Immature natural killer cell (primary cell): Measurements from ENCODE around the gene TEKTIP1. TPM values are rescaled to one million over a fixed set of nuclear protein-coding genes. Genes with fewer than 3 reads are reported as not detected.
A peak's percentile ranks its signal among the peaks of the same experiment; 100 is the strongest.
"Not testable (repeated sequence)": the region's sequence is repeated elsewhere in the genome, so short reads cannot be mapped to it uniquely, and the experiment has no call there.

ENCODE experiments used
- DNase-seq, 3 donors: peaks; one replicate each; pipeline ENCODE4 v3.0.0; 2022; ENCODE audit warnings: mixed read lengths in 1 of 3
- H3K27ac Mint-ChIP-seq, 6 donors: one replicate each; pipeline ENCODE4 v1.8.0; 2020; ENCODE audit warnings: mixed read lengths in 6 of 6, mild to moderate bottlenecking in 5 of 6, inconsistent platforms in 4 of 6, moderate library complexity in 3 of 6
- H3K27me3 Mint-ChIP-seq, 3 donors: one replicate each; pipeline ENCODE4 v1.8.0; 2020 to 2021; ENCODE audit warnings: low read depth in 3 of 3, mild to moderate bottlenecking in 3 of 3, mixed read lengths in 3 of 3, moderate library complexity in 3 of 3, inconsistent platforms in 1 of 3
- H3K36me3 Mint-ChIP-seq, 3 donors: one replicate each; pipeline ENCODE4 v1.8.0; 2020; ENCODE audit warnings: mixed read lengths in 3 of 3, inconsistent platforms in 2 of 3, mild to moderate bottlenecking in 2 of 3
- H3K4me1 Mint-ChIP-seq, 2 donors: one replicate each; pipeline ENCODE4 v1.8.0; 2020; ENCODE audit warnings: inconsistent platforms in 2 of 2, mild to moderate bottlenecking in 2 of 2, mixed read lengths in 2 of 2, moderate library complexity in 1 of 2
- H3K4me3 Mint-ChIP-seq, 5 donors: one replicate each; pipeline ENCODE4 v1.8.0; 2020; ENCODE audit warnings: mild to moderate bottlenecking in 5 of 5, mixed read lengths in 5 of 5, inconsistent platforms in 3 of 5, moderate library complexity in 3 of 5
- H3K9me3 Mint-ChIP-seq, 6 donors: one replicate each; pipeline ENCODE4 v1.8.0; 2020; ENCODE audit warnings: mild to moderate bottlenecking in 6 of 6, mixed read lengths in 6 of 6, inconsistent platforms in 4 of 6, moderate library complexity in 3 of 6
- polyA plus RNA-seq, 3 donors: library from polyadenylated mRNA; unstranded; fragments of 300-500 nt; fragmentation: Illumina TruSeq; gene quantifications; one replicate each; pipeline ENCODE4 v1.2.3, GENCODE V29; 2021

Gene TEKTIP1
- polyA plus RNA-seq, 3 donors from 2014 or later: not detected

DNA sequence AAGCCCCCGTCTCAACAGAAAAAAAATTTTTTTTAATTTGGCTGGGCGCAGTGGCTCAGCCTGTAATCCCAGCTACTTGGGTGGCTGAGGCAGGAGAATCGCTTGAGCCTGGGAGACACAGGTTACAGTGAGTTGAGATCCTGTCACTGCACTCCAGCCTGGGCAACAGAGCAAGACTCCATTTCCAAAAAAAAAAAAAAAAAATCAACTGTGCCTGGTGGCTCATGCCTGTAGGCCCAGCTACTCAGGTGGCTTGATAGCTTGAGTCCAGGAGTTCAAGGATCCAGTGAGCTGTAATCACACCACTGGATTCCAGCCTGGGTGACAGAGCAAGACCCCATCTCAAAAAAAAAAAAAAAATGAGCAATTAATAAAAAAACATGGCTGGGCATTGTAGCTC, 37.2 kb upstream of the TEKTIP1 start:
- Mint-ChIP-seq H3K27ac (peak overlapping the region in 2 of 6 donors; percentile 10 to 99), H3K27me3 (peaks cover 26 to 29% (median 28%) of the 10 kb centered on the region in 3 donors), H3K4me3 (no peak overlapping the region)

DNA sequence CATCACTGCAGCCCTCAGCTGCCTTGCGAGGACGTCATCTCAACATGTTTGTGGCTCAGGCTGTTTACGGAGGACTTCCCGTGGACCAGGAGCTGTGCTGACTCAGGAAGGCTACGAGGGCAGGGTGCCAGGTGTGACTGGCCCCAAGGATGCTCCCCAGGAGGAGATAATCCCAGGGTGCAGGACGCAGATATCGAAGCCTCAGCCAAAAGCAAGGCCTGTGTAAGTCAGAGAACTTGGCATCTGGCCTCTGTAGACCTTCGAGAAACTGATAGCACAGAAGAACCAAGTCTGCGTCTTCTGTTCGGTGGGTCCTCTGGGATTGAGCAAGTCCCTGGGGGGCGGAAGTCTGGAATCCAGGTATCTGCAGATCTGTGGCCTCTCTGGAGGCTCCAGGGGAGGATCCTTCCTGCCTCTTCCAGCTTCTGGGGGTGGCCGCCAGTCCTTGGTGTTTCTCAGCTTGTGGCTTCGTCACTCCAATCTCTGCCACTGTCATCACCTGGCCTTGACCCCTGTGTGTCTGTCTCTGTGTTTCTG, 35.9 kb upstream of the TEKTIP1 start:
- Mint-ChIP-seq H3K27me3 (peaks cover 26 to 30% (median 30%) of the 10 kb centered on the region in 3 donors), H3K36me3 (no peaks in the 10 kb centered on the region), H3K4me1 (peaks cover 38 to 42% of the 10 kb centered on the region in 2 donors), H3K9me3 (no peaks in the 10 kb centered on the region), H3K27ac (peak overlapping the region in 5 of 6 donors; percentile 61 to 100 (median 98)), H3K4me3 (no peak overlapping the region)
- DNase-seq: no peak

More for the DNA sequence above, 37.2 kb upstream of the TEKTIP1 start:
- Mint-ChIP-seq H3K9me3 (peaks cover 0 to 1% (median 0%) of the 10 kb centered on the region in 6 donors), H3K4me1 (peaks cover 30 to 38% of the 10 kb centered on the region in 2 donors), H3K36me3 (peaks cover 0 to 5% (median 0%) of the 10 kb centered on the region in 3 donors)
- DNase-seq: no peak

DNA sequence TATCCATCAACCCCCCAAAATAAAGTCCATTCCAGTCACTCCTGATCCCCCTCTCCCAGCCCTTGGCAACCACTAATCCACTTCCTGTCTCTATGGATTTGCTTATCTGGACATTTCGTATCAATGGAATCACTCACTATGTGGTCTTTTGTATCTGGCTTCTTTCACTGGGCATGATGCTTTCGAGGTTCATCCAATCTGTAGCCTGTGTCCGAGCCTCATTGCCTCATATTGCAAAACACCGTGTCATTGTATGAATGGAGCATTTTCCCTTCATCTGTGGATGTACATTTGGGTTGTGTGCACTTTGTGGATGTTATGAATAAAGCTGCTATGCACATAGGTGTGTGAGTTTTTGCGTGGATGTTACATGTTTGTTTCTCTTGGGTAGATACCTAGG, 34.2 kb upstream of the TEKTIP1 start:
- H3K9me3 Mint-ChIP-seq: no peaks in the 10 kb centered on the region
- peak overlapping the region; percentile 98 to 100 (median 99) for H3K27ac Mint-ChIP-seq
- peak overlapping the region in 4 of 5 donors; percentile 26 to 93 (median 62) for H3K4me3 Mint-ChIP-seq
- H3K36me3 Mint-ChIP-seq: peaks cover 0 to 4% (median 0%) of the 10 kb centered on the region in 3 donors
- no peak for DNase-seq
- peaks cover 24 to 38% (median 26%) of the 10 kb centered on the region in 3 donors for H3K27me3 Mint-ChIP-seq
- peaks cover 49 to 50% of the 10 kb centered on the region in 2 donors for H3K4me1 Mint-ChIP-seq

DNA sequence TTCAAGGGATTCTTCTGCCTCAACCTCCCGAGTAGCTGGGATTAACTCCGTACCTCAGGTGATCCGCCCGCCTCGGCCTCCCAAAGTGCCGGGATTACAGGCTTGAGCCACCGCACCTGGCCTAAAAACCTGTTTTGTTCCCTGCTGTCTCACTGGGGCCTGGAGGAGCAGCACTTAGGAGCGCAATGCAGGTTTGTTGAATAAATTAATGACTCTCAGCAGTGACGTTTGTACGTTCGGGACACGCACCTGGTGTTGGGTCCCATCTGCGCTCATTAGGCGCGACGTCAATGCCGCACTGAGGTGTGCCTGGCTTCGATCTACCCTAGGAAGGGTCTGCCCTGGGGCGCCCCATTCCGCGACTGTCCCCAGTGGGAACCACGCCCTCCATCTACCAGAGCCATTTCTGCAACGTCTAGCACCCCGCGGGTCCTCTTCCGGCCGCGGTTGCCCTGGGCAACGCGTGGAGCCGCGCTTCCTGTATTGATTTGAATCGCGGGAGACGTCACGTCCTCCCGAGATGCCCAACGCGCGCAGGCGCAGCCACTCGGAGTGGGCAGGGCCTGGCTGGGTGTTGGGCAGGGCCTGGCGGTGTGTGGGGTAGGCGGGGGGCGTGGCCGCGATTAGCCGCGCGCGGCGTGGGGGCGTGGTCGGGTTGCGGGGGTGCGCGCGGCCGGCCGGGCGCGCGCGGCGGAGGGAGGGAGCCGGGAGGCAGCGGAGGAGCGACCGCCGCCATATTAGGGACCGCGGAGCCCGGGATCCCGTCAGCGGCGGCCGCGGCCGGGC, 33.2 kb upstream of the TEKTIP1 start, which contains the start of gene FZR1:
TSS of gene FZR1 (plus strand) at position 714 of the 786 bp plus-strand sequence. CDS start 16,679 bp downstream, outside the sequence.
- DNase-seq: peak; percentile 100
- Mint-ChIP-seq H3K9me3 (no peaks in the 10 kb centered on the region), H3K27ac (peak within 1 kb of the TSS; percentile 98 to 100 (median 99)), H3K4me1 (peaks cover 46 to 48% of the 10 kb centered on the region in 2 donors), H3K4me3 (peak within 1 kb of the TSS; percentile 88 to 93 (median 89)), H3K36me3 (peaks cover 0 to 7% (median 0%) of the 10 kb centered on the region in 3 donors), H3K27me3 (peaks cover 13 to 27% (median 17%) of the 10 kb centered on the region in 3 donors)

DNA sequence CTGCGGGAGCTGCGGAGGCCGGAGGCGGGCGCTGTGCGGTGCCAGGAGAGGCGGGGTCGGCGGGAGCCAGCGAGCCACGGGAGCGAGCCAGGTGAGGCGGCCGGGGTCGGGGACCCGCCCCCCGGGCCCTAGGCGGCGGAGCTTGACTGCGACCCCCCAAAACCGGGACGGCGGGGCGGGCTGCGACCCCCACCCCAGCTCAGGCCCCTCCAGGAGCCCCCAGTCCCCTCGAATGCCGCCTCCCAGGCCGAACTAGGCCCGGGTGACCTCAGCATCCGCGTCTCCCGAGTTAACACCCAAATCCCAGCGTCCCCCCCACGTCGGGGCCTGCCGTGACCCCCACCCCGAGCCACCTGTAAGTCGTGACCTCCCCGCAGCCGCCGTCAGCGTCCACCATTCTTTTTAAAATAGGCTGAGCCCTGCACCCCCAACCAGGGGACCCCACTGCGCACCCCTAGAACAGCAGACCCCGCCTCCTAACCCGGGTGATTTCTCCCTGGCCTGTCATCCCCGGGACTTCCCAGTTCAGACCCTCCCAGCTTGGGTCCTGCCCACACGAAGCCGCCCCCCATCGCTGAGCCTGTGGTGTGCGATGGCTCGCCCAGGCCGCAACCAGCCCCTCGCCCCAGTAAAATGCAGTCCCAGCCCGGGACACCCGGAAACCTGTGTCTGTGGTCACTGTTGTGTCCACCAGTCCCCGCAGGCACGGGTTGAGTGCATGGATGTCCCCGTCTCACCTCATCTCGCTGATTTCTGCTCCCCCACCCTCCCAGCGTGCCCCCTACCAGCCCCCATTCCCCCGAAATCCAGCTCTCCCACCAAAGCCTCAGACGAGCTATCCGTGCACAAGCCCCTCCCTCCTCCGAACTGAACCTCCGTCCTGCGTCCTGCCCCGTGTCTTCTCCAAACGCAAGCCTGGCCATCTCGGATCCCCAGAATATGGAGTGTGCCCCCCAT, 32.3 kb upstream of the TEKTIP1 start:
- Mint-ChIP-seq H3K27me3 (peaks cover 11 to 22% (median 15%) of the 10 kb centered on the region in 3 donors), H3K9me3 (no peaks in the 10 kb centered on the region), H3K27ac (peak overlapping the region; percentile 69 to 99 (median 92)), H3K36me3 (peaks cover 0 to 7% (median 0%) of the 10 kb centered on the region in 3 donors), H3K4me1 (peaks cover 41 to 45% of the 10 kb centered on the region in 2 donors), H3K4me3 (peak overlapping the region; percentile 86 to 91 (median 89))
- peak; percentile 45 to 52 (median 47) for DNase-seq

DNA sequence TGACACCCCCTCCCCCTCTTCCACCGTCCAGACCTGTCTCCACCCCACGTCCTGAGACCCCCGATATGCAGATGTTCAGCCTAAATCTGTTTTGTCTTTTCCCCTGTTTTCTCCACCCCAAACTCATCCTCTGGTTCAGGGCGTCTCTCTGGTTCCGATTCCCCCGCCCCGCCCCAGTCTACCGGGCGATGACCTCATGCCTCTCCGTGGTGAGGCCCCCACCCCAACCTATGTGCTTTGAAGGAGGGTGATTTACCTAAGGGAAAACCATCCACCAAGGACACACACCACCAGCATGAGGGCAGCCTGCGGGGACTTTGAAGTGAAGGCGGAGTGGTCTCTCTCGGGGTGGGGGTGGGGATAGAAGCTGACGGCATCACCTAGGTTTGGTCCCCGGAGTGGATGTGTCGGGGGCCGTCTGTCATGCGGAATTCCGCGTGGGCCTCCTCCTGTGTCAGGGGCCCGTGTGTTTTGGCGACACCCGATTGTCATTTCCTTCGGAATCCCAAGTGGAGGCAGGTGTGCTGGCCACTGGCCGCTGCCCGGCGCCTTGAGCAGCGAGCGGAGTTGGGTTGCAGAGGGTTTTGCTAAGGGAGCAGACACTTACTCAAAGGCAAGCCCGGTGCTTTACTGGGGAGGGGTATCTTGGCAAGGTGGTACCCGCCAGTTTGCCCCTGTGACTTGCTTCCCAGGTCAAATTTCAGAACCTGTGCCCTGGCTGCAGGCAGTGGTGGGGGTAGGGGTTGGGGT, 31.4 kb upstream of the TEKTIP1 start:
- Mint-ChIP-seq H3K4me1 (peaks cover 41 to 50% of the 10 kb centered on the region in 2 donors), H3K9me3 (no peaks in the 10 kb centered on the region)

DNA sequence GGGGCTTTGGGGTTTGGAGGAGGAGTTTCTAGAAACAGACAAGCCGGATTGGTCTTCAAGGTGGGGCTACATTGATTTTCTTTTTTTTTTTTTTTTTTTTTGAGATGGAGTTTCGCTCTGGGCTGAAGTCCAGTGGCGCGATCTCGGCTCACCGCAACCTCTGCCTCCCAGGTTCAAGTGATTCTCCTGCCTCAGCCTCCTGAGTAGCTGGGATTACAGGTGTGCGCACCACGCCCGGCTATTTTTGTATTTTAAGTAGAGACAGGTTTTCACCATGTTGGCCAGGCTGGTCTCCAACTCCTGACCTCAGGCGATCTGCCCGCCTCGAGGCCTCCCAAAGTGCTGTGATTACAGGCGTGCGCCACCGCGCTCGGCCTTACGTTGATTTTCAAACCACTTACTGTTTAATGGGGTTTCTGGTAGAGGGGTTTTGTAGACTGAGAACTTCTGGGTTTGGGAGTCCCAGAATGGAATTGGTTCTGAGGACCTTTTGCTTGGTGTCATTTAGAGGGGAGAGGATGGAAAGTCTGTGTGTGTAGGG, 30.8 kb upstream of the TEKTIP1 start:
- H3K4me3 Mint-ChIP-seq: peak overlapping the region; percentile 48 to 91 (median 74)
- peaks cover 41 to 50% of the 10 kb centered on the region in 2 donors for H3K4me1 Mint-ChIP-seq
- DNase-seq, H3K9me3 Mint-ChIP-seq, H3K36me3 Mint-ChIP-seq: not testable (repeated sequence)
- H3K27ac Mint-ChIP-seq: peak overlapping the region in 4 of 6 donors; percentile 40 to 89 (median 84)
- H3K27me3 Mint-ChIP-seq: peaks cover 11 to 22% (median 15%) of the 10 kb centered on the region in 3 donors

More for the DNA sequence above, 31.4 kb upstream of the TEKTIP1 start:
- peak overlapping the region in 5 of 6 donors; percentile 86 to 94 (median 92) for H3K27ac Mint-ChIP-seq
- DNase-seq: no peak
- H3K36me3 Mint-ChIP-seq: peaks cover 0 to 7% (median 0%) of the 10 kb centered on the region in 3 donors
- peaks cover 11 to 22% (median 15%) of the 10 kb centered on the region in 3 donors for H3K27me3 Mint-ChIP-seq
- peak overlapping the region; percentile 86 to 91 (median 88) for H3K4me3 Mint-ChIP-seq

DNA sequence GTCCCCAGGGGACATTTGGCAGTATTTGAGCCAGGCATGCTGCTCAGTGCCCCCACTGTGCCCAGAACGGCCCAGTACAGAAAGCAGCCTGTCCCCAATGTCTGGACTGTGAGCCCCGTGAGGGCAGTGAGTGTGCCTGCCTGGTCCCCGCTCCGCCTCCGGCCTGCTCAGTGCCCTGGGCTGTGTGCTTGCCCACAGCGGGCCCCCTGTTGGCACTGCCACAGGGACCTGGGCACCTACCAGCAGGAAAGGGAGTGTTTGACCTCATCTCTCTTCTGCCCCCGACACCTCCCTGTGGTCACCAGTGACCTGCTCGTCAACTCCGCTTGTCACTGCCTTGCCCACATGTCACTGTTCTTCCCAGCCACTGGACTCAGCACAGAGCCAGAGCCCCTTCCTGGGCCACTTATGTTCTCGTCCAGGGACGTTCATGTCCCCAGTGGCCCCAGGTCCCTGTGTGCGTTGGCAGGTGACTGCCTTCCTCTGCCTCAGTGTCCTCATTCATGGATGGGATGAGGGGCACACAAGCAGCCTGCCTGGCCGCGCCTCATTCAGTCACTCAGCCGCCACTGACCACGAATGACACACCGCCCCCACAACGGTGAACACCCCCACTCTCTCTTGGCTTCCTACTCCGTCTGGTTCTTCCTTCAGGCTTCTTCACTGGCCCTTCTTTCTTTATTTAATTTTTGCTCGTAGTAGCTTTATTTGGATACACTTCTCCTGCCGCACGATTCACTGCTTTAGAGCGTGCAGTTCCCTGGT, 30.0 kb upstream of the TEKTIP1 start:
- H3K27ac Mint-ChIP-seq: peak overlapping the region; percentile 70 to 89 (median 78)
- peaks cover 0 to 7% (median 0%) of the 10 kb centered on the region in 3 donors for H3K36me3 Mint-ChIP-seq
- H3K9me3 Mint-ChIP-seq: no peaks in the 10 kb centered on the region
- peaks cover 11 to 22% (median 15%) of the 10 kb centered on the region in 3 donors for H3K27me3 Mint-ChIP-seq
- peak; percentile 24 to 31 (median 26) for DNase-seq
- H3K4me3 Mint-ChIP-seq: peak overlapping the region; percentile 57 to 88 (median 70)
- H3K4me1 Mint-ChIP-seq: peaks cover 46 to 52% of the 10 kb centered on the region in 2 donors

DNA sequence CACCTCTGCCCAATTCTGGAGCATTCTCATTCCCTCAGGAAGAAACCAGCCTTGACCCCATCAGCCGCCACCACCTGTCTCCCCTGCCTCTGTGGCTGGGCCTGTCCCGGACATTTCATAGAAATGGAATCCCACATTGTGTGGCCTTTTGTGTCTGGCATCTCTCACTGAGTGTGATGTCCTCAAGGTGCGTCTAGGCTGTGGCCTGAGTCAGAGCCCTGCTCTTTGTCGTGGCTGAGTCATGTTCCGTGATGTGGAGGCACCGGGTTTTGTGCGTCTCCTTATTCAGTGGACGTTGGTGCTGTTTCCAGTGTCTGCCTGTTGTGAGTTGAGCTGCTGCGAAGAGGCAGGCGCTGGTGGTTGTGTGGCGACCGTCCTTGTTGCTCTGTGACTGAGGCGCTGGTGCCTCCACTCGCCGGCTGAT, 29.4 kb upstream of the TEKTIP1 start:
- peaks cover 11 to 22% (median 15%) of the 10 kb centered on the region in 3 donors for H3K27me3 Mint-ChIP-seq
- H3K36me3 Mint-ChIP-seq: peaks cover 0 to 7% (median 0%) of the 10 kb centered on the region in 3 donors
- peak overlapping the region; percentile 57 to 88 (median 67) for H3K4me3 Mint-ChIP-seq
- peaks cover 50 to 53% of the 10 kb centered on the region in 2 donors for H3K4me1 Mint-ChIP-seq
- DNase-seq: peak in 2 of 3 donors; percentile 18 to 21
- H3K27ac Mint-ChIP-seq: peak overlapping the region; percentile 70 to 89 (median 78)
- H3K9me3 Mint-ChIP-seq: no peaks in the 10 kb centered on the region

DNA sequence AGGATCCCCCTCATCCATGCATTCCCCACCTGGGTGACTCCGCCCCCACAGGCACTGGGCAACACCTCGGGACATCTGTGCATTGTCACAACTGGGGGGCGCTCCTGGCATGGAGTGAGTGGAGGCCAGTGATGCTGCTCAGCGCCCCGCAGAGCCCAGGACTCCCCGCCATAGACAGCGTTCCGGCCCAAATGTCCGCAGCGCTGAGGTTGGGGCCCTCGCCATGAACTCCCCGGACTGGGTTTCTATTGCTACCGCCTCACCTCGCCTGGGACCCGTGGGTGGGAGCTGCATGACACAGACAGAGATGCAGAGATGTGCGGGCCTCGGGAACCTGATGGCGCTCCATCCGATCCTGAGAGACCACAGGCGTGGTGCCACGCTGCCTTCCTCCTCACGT, 28.2 kb upstream of the TEKTIP1 start:
- Mint-ChIP-seq H3K4me3 (no peak overlapping the region), H3K36me3 (peaks cover 0 to 7% (median 0%) of the 10 kb centered on the region in 3 donors), H3K9me3 (no peaks in the 10 kb centered on the region), H3K27me3 (peaks cover 8 to 22% (median 9%) of the 10 kb centered on the region in 3 donors), H3K27ac (no peak overlapping the region), H3K4me1 (peaks cover 47 to 51% of the 10 kb centered on the region in 2 donors)
- no peak for DNase-seq

DNA sequence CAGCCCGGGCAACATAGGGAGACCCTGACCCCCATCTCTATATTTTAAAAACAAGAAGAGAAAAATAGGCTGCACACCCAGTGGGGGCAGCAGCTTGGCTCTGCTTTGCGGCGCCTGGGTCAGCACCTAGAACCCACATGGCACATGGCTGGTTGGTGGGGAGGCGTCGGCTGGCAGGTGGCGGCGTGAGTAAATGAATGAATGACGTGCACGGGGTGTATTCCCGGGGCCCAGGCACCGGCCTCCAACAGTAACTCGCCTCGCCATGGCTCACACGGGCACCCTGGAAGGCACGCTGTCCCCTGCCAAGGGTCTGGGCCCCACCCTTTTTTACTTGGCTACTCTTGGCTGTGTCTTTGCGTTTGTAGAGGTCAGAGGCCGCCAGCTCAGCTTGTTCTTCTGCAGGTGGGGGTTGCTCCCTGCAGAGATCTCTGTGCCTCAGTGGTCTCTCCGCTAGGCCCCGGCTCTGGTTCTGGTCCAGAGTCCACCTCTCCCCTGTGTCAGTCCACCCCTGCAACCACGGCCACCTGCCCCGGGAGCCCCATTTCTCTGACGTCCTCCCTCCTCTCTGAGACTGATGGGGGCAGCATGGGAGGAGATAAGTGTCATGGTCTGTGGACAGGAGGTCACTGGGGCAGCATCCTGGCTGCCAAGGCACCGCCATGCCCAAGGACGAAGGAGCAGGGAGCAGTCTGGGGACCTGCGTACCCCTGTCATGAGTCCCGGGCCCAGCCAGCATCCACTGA, 27.3 kb upstream of the TEKTIP1 start:
- H3K9me3 Mint-ChIP-seq: no peaks in the 10 kb centered on the region
- peaks cover 0 to 7% (median 0%) of the 10 kb centered on the region in 3 donors for H3K36me3 Mint-ChIP-seq
- peak overlapping the region in 1 of 6 donors; percentile 31 for H3K27ac Mint-ChIP-seq
- H3K4me3 Mint-ChIP-seq: no peak overlapping the region
- H3K4me1 Mint-ChIP-seq: peaks cover 45 to 56% of the 10 kb centered on the region in 2 donors
- DNase-seq: no peak
- H3K27me3 Mint-ChIP-seq: peaks cover 2 to 17% (median 4%) of the 10 kb centered on the region in 3 donors
